GM12878 (cell line): Measurements from ENCODE around the gene STX1A. TPM values are rescaled to one million over a fixed set of nuclear protein-coding genes. Genes with fewer than 3 reads are reported as not detected.

Experiments used
- ATAC-seq: fragments of 200-7000 bp; cut with Tn5 transposase; 3 replicates; pipeline ENCODE4 v1.9.1; 2020; ENCODE audit warnings: mild to moderate bottlenecking, moderate library complexity
- BruUV-seq: library from RNA; stranded (reverse); fragments of 400-500 nt; replicated peaks from 2 replicates; lab custom pipeline; 2021; lab: Mats Ljungman, UMichigan
- CTCF ChIA-PET: fragments of 300-600 bp; sonication (Branson Sonifier 250); formaldehyde crosslinking; extraction: SDS; loops from one replicate; lab custom pipeline; 2021; ENCODE audit warnings: inconsistent platforms; lab: Yijun Ruan, JAX
- POLR2A ChIA-PET: fragments of 350-600 bp; formaldehyde crosslinking; extraction: SDS; loops from one replicate; lab custom pipeline; 2021; ENCODE audit warnings: inconsistent platforms; lab: Charles Lee
- RAD21 ChIA-PET: fragments of 300-600 bp; sonication (Branson Sonifier 250); formaldehyde crosslinking; loops from one replicate; lab custom pipeline; 2023; ENCODE audit warnings: antibody characterized with exemption; ENCODE audit not compliant: unreplicated experiment; lab: Charles Lee
- SMC1A ChIA-PET: fragments of 300-600 bp; sonication (Branson Sonifier 250); formaldehyde crosslinking; loops from one replicate; lab custom pipeline; 2023; ENCODE audit not compliant: unreplicated experiment, uncharacterized antibody; lab: Charles Lee
- DNase-seq: peaks from one replicate; pipeline ENCODE4 v3.0.0-alpha.2; 2011; ENCODE audit warnings: low read depth, low spot score
- FAIRE-seq: peaks from 3 replicates; lab custom pipeline; 2011; peaks lifted over from hg19 to GRCh38; lab: Jason Lieb, UNC
- H2AFZ ChIP-seq: 2 replicates; pipeline ENCODE4 v1.6.0; 2011; ENCODE audit warnings: low read depth, low read length, control low read depth; ENCODE audit not compliant: control insufficient read depth
- H3K27ac ChIP-seq: 2 replicates; pipeline ENCODE4 v1.5.1; 2011; ENCODE audit warnings: control low read depth; ENCODE audit not compliant: control insufficient read depth, insufficient read depth
- H3K27me3 ChIP-seq, 2 experiments: replicated peaks in 1 of 2; 2 replicates each; pipeline versions ENCODE4 v1.6.0 to v1.6.1; 2011; ENCODE audit warnings: low read length in 1 of 2; ENCODE audit not compliant: control insufficient read depth in 2 of 2, insufficient read depth in 2 of 2
- H3K36me3 ChIP-seq, 2 experiments: 2 replicates each; pipeline ENCODE4 v1.5.1; 2011; ENCODE audit warnings: low read length in 1 of 2; ENCODE audit not compliant: control insufficient read depth in 2 of 2, insufficient read depth in 2 of 2
- H3K4me1 ChIP-seq: 2 replicates; pipeline ENCODE4 v1.6.1; 2011; ENCODE audit warnings: mild to moderate bottlenecking, low read length, moderate library complexity, mixed read lengths; ENCODE audit not compliant: control insufficient read depth, insufficient read depth
- H3K4me2 ChIP-seq: 2 replicates; pipeline ENCODE4 v1.6.0; 2011; ENCODE audit warnings: control low read depth; ENCODE audit not compliant: control insufficient read depth, insufficient read depth
- H3K4me3 ChIP-seq: fragments of 200-600 bp; sonication (generic); 2 replicates; pipeline ENCODE4 v1.5.1; 2016
- H3K79me2 ChIP-seq: 2 replicates; pipeline ENCODE4 v1.6.0; 2011; ENCODE audit warnings: low read length; ENCODE audit not compliant: control insufficient read depth, insufficient read depth
- H3K9ac ChIP-seq: 2 replicates; pipeline ENCODE4 v1.8.0; 2011; ENCODE audit warnings: low read length, control low read depth, mixed read lengths; ENCODE audit not compliant: control insufficient read depth, insufficient read depth
- H3K9me3 ChIP-seq: replicated peaks from 3 replicates; pipeline ENCODE4 v1.5.1; 2011; ENCODE audit warnings: mild to moderate bottlenecking, low read length; ENCODE audit not compliant: control insufficient read depth, insufficient read depth
- H4K20me1 ChIP-seq: 2 replicates; pipeline ENCODE4 v1.6.0; 2011; ENCODE audit not compliant: control insufficient read depth, insufficient read depth
- ASH2L ChIP-seq: fragments of 300-600, 200-600 bp; sonication (generic); IDR thresholded peaks from 2 replicates; pipeline ENCODE4 v1.6.1; 2017; ENCODE audit warnings: low read depth, mild to moderate bottlenecking, borderline replicate concordance
- BMI1 ChIP-seq: fragments of 450-650 bp; IDR thresholded peaks from 2 replicates; pipeline ENCODE4 v1.6.1; 2016; ENCODE audit warnings: mild to moderate bottlenecking, moderate library complexity, borderline replicate concordance
- BRCA1 ChIP-seq: IDR thresholded peaks from 2 replicates; pipeline ENCODE4 v1.6.1; 2011; ENCODE audit warnings: low read depth, low read length, improper control_type of control experiment
- DPF2 ChIP-seq: fragments of 450-650 bp; IDR thresholded peaks from 2 replicates; pipeline ENCODE4 v1.6.1; 2017; ENCODE audit warnings: mild to moderate bottlenecking
- E4F1 ChIP-seq: fragments of 450-650 bp; IDR thresholded peaks from 2 replicates; pipeline ENCODE4 v1.6.1; 2018; ENCODE audit warnings: borderline replicate concordance, mild to moderate bottlenecking; ENCODE audit not compliant: partially characterized antibody
- FOS ChIP-seq: IDR thresholded peaks from 3 replicates; pipeline ENCODE4 v1.6.1; 2011; ENCODE audit warnings: borderline replicate concordance; ENCODE audit not compliant: insufficient read length; ENCODE audit errors: extremely low read depth
- FOXK2 ChIP-seq: fragments of 450-650 bp; IDR thresholded peaks from 2 replicates; pipeline ENCODE4 v1.6.1; 2017; ENCODE audit warnings: mild to moderate bottlenecking, moderate library complexity
- MYB ChIP-seq: fragments of 150-350 bp; IDR thresholded peaks from 2 replicates; pipeline ENCODE4 v1.6.1; 2014; ENCODE audit warnings: mild to moderate bottlenecking, low read depth, low read length, borderline replicate concordance
- NFYB ChIP-seq: IDR thresholded peaks from 2 replicates; pipeline ENCODE4 v1.6.1; 2011; ENCODE audit warnings: low read depth, mild to moderate bottlenecking, low read length, improper control_type of control experiment, moderate library complexity; ENCODE audit not compliant: insufficient read depth
- RB1 ChIP-seq: fragments of 450-650 bp; formaldehyde crosslinking; IDR thresholded peaks from 2 replicates; pipeline ENCODE4 v1.6.1; 2017; ENCODE audit warnings: mild to moderate bottlenecking, borderline replicate concordance
- RBBP5 ChIP-seq: fragments of 200-600 bp; sonication (generic); conservative IDR thresholded peaks from 2 replicates; pipeline ENCODE4 v1.6.1; 2016
- SREBF2 ChIP-seq: IDR thresholded peaks from 2 replicates; pipeline ENCODE4 v1.6.1; 2012; ENCODE audit warnings: mild to moderate bottlenecking, low read length
- STAT1 ChIP-seq: fragments of 450-650 bp; conservative IDR thresholded peaks from 2 replicates; pipeline ENCODE4 v1.6.1; 2014; ENCODE audit warnings: antibody characterized with exemption, mild to moderate bottlenecking
- SUPT20H ChIP-seq: IDR thresholded peaks from 2 replicates; pipeline ENCODE4 v1.6.1; 2011; ENCODE audit warnings: low read depth, mild to moderate bottlenecking, low read length, moderate library complexity, borderline replicate concordance; ENCODE audit not compliant: control insufficient read depth
- ZBTB4 ChIP-seq: fragments of 450-650 bp; formaldehyde crosslinking; IDR thresholded peaks from 2 replicates; pipeline ENCODE4 v1.4.0; 2022; ENCODE audit warnings: mild to moderate bottlenecking, moderate library complexity
- ZNF274 ChIP-seq: IDR thresholded peaks from one replicate; pipeline ENCODE4 v1.8.0; 2011; ENCODE audit not compliant: insufficient read length, insufficient read depth
- whole genome bisulfite sequencing: methylation state at CpG from one replicate; pipeline ENCODE4 v1.1.6; 2016; ENCODE audit warnings: low lambda C conversion rate; ENCODE audit not compliant: insufficient replicate concordance, insufficient coverage; ENCODE audit errors: missing lambda C conversion rate; 5-methylcytosine and 5-hydroxymethylcytosine counted together
- in situ Hi-C: fragments of 300-500 bp; cut with MboI; formaldehyde crosslinking; loops from 9 replicates; pipeline ENCODE4 v1.14.3; 2018; ENCODE audit warnings: mixed read lengths
- intact Hi-C: fragments of 100-400 bp; cut with micrococcal nuclease; formaldehyde crosslinking; loops from one replicate; pipeline ENCODE4 v1.14.2; 2022; ENCODE audit not compliant: unreplicated experiment
- polyA plus RNA-seq, 11 experiments: library from polyadenylated mRNA; depleted of rRNA in 4 of 11; unstranded in 6 of 11; stranded (reverse) in 5 of 11; fragments of >200 nt; fragmentation: Nextera tagmentation in 4 of 11; fragmentation: Illumina TruSeq in 1 of 11; extraction: Ambion mirVana in 4 of 11; extraction: Trizol in 1 of 11; gene quantifications; 1 replicate in 1 of 11; 2 replicates in 10 of 11; pipeline versions ENCODE4 v1.2.1 to v1.2.3, GENCODE V29; 2011 to 2016; ENCODE audit warnings: inconsistent platforms in 2 of 11, missing spikeins in 2 of 11, low read depth in 1 of 11
- total RNA-seq, 4 experiments: library from RNA; depleted of rRNA in 3 of 4; stranded (reverse); fragments of >200 nt in 3 of 4; fragmentation: Illumina TruSeq in 1 of 4; extraction: Trizol in 1 of 4; gene quantifications; 2 replicates each; pipeline versions ENCODE4 v1.2.1 to v1.2.3, GENCODE V29; 2013 to 2021
- TF ChIP-seq, protein P1 (sequence below): IDR thresholded peaks from 2 replicates; pipeline ENCODE4 v1.6.1; 2011; ENCODE audit warnings: mild to moderate bottlenecking, low read depth, low read length, moderate library complexity; ENCODE audit not compliant: insufficient replicate concordance
- TF ChIP-seq, protein P2 (sequence below): IDR thresholded peaks from 2 replicates; pipeline ENCODE4 v1.6.1; 2011; ENCODE audit warnings: low read depth, low read length, improper control_type of control experiment, borderline replicate concordance

STX1A gene
- total and polyA plus RNA-seq, 10 of the 15 experiments (the other 5 are each of a cell fraction or from before 2014, with no cell fraction given) = 0.15 to 5.3 (median 2.5) TPM

DNA sequence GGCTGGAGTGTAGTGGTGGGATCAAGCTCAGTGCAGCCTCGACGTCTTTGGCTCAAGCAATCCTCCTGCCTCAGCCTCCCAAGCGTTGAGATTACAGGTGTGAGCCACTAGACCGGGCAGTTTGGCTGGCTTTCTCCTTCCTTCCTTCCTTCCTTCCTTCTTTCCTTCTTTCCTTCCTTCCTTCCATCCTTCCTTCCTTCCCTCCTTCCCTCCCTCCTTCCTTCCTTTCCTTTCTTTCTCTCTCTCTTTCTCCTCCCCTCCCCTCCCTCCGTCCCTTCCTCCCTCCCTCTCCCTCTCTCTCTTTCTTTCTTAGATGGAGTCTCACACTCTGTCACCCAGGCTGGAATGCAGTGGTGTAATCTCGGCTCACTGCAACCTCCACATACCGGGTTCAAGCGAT is 59.5 kb downstream of the STX1A start:
- CTCF ChIA-PET = no interaction called here
- H3K79me2 ChIP-seq = no peaks in the 10 kb centered on the region
- intact Hi-C loops = no loop called here
- no peaks in the 10 kb centered on the region for H3K4me1 ChIP-seq
- POLR2A ChIA-PET = no interaction called here
- 58% methylated on average over 8 of the region's 8 CpGs for WGBS
- no peak overlapping the region for H3K4me3 ChIP-seq
- SMC1A ChIA-PET = interaction anchor here (0.7 kb wide), 1 partner anchor 21 kb away, joined by 3 read pairs; no protein-coding TSS in a partner anchor
- BruUV-seq = no TSS peak
- FAIRE-seq = no peak
- H2AFZ ChIP-seq = no peak overlapping the region
- H3K27me3 ChIP-seq = no peaks in the 10 kb centered on the region; a peak in 1 of 4 replicates
- H3K4me2 ChIP-seq = no peak overlapping the region
- RAD21 ChIA-PET = no interaction called here
- H4K20me1 ChIP-seq = no peaks in the 10 kb centered on the region
- ATAC-seq = no peak
- no peak for DNase-seq
- no peak overlapping the region for H3K27ac ChIP-seq
- H3K36me3 ChIP-seq = no peaks in the 10 kb centered on the region
- in situ Hi-C loops = no loop called here
- no peak overlapping the region for H3K9ac ChIP-seq
- H3K9me3 ChIP-seq = no peaks in the 10 kb centered on the region; the same call in 2 of the 3 replicates
- TF ChIP-seq ZNF274 (no peak), BMI1 (no peak), ZBTB4 (no peak), BRCA1 (no peak), FOS (no peak), STAT1 (no peak), ASH2L (no peak), RBBP5 (no peak), SUPT20H (no peak), RB1 (no peak), MYB (no peak), E4F1 (no peak), DPF2 (no peak), SREBF2 (no peak), FOXK2 (no peak), NFYB (no peak)
- TF ChIP-seq, protein P1, sequence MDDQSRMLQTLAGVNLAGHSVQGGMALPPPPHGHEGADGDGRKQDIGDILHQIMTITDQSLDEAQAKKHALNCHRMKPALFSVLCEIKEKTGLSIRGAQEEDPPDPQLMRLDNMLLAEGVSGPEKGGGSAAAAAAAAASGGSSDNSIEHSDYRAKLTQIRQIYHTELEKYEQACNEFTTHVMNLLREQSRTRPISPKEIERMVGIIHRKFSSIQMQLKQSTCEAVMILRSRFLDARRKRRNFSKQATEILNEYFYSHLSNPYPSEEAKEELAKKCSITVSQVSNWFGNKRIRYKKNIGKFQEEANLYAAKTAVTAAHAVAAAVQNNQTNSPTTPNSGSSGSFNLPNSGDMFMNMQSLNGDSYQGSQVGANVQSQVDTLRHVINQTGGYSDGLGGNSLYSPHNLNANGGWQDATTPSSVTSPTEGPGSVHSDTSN = no peak
- TF ChIP-seq, protein P2, sequence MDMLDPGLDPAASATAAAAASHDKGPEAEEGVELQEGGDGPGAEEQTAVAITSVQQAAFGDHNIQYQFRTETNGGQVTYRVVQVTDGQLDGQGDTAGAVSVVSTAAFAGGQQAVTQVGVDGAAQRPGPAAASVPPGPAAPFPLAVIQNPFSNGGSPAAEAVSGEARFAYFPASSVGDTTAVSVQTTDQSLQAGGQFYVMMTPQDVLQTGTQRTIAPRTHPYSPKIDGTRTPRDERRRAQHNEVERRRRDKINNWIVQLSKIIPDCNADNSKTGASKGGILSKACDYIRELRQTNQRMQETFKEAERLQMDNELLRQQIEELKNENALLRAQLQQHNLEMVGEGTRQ = no peak
